Measurements from ENCODE around the gene FBXW8. TPM values are rescaled to one million over a fixed set of nuclear protein-coding genes. Genes with fewer than 3 reads are reported as not detected.

The FBXW8 gene
- total RNA-seq, 1 donor from 2014 or later: 32.1 TPM

GRCh38 chr12:116984098-116984497 is 73.3 kb downstream of the FBXW8 start:
- no peaks in the 10 kb centered on the region for H3K9me3 Mint-ChIP-seq (ENCODE audit: unreplicated experiment)
- H3K4me3 Mint-ChIP-seq (ENCODE audit: unreplicated experiment): no peak overlapping the region
- no peak for TF ChIP-seq CTCF (IDR thresholded peaks at IDR 0.05)
- peak overlapping the region; percentile 81 for H3K27ac Mint-ChIP-seq (ENCODE audit: unreplicated experiment)
- no peaks in the 10 kb centered on the region for H3K27me3 Mint-ChIP-seq (ENCODE audit: unreplicated experiment)
- H3K4me1 Mint-ChIP-seq (ENCODE audit: unreplicated experiment): peaks cover 34% of the 10 kb centered on the region
- DNase-seq (ENCODE audit: extremely low spot score, unreplicated experiment): no peak
- H3K36me3 Mint-ChIP-seq (ENCODE audit: unreplicated experiment): peaks cover 16% of the 10 kb centered on the region

GRCh38 chr12:116990329-116990728 is 79.6 kb downstream of the FBXW8 start:
- Mint-ChIP-seq H3K4me3 (ENCODE audit: unreplicated experiment) (no peak overlapping the region), H3K36me3 (ENCODE audit: unreplicated experiment) (peaks cover 40% of the 10 kb centered on the region), H3K4me1 (ENCODE audit: unreplicated experiment) (no peaks in the 10 kb centered on the region), H3K27ac (ENCODE audit: unreplicated experiment) (no peak overlapping the region), H3K9me3 (ENCODE audit: unreplicated experiment) (peaks cover 5% of the 10 kb centered on the region), H3K27me3 (ENCODE audit: unreplicated experiment) (no peaks in the 10 kb centered on the region)
- no peak for TF ChIP-seq CTCF (IDR thresholded peaks at IDR 0.05)
- DNase-seq (ENCODE audit: extremely low spot score, unreplicated experiment): no peak

GRCh38 chr12:116990971-116991966 is 80.5 kb downstream of the FBXW8 start:
- DNase-seq (ENCODE audit: extremely low spot score, unreplicated experiment): no peak
- Mint-ChIP-seq H3K27me3 (ENCODE audit: unreplicated experiment) (no peaks in the 10 kb centered on the region), H3K4me3 (ENCODE audit: unreplicated experiment) (no peak overlapping the region), H3K4me1 (ENCODE audit: unreplicated experiment) (no peaks in the 10 kb centered on the region), H3K27ac (ENCODE audit: unreplicated experiment) (no peak overlapping the region), H3K9me3 (ENCODE audit: unreplicated experiment) (peaks cover 5% of the 10 kb centered on the region), H3K36me3 (ENCODE audit: unreplicated experiment) (peaks cover 39% of the 10 kb centered on the region)
- TF ChIP-seq CTCF (IDR thresholded peaks at IDR 0.05): no peak

GRCh38 chr12:116996093-116996492 is 85.3 kb downstream of the FBXW8 start:
- H3K27me3 Mint-ChIP-seq (ENCODE audit: unreplicated experiment): no peaks in the 10 kb centered on the region
- peaks cover 5% of the 10 kb centered on the region for H3K9me3 Mint-ChIP-seq (ENCODE audit: unreplicated experiment)
- H3K36me3 Mint-ChIP-seq (ENCODE audit: unreplicated experiment): peaks cover 23% of the 10 kb centered on the region
- H3K4me1 Mint-ChIP-seq (ENCODE audit: unreplicated experiment): no peaks in the 10 kb centered on the region
- H3K4me3 Mint-ChIP-seq (ENCODE audit: unreplicated experiment): no peak overlapping the region
- no peak for DNase-seq (ENCODE audit: extremely low spot score, unreplicated experiment)
- TF ChIP-seq CTCF (IDR thresholded peaks at IDR 0.05): no peak
- H3K27ac Mint-ChIP-seq (ENCODE audit: unreplicated experiment): no peak overlapping the region

- peaks cover 23% of the 10 kb centered on the region for H3K36me3 Mint-ChIP-seq (ENCODE audit: unreplicated experiment)
- TF ChIP-seq CTCF (IDR thresholded peaks at IDR 0.05): no peak
- H3K4me3 Mint-ChIP-seq (ENCODE audit: unreplicated experiment): no peak overlapping the region
- H3K9me3 Mint-ChIP-seq (ENCODE audit: unreplicated experiment): peaks cover 5% of the 10 kb centered on the region
- H3K27ac Mint-ChIP-seq (ENCODE audit: unreplicated experiment): no peak overlapping the region
- DNase-seq (ENCODE audit: extremely low spot score, unreplicated experiment): no peak
- no peaks in the 10 kb centered on the region for H3K27me3 Mint-ChIP-seq (ENCODE audit: unreplicated experiment)
- H3K4me1 Mint-ChIP-seq (ENCODE audit: unreplicated experiment): no peaks in the 10 kb centered on the region
These were observed 85.9 kb downstream of the FBXW8 start for GRCh38 chr12:116996621-116997020.
